OCI-LY7 (cell line): Measurements from ENCODE around the gene S1PR4. TPM values are rescaled to one million over a fixed set of nuclear protein-coding genes. Genes with fewer than 3 reads are reported as not detected.
A peak's percentile ranks its signal among the peaks of the same experiment; 100 is the strongest.

Experiments
- BruUV-seq: library from RNA; stranded (reverse); fragments of 400-500 nt; replicated peaks from 2 replicates; lab custom pipeline; 2021; lab: Mats Ljungman, UMichigan
- CTCF ChIA-PET: fragments of 300-600 bp; sonication (Branson Sonifier 250); formaldehyde crosslinking; loops from one replicate; lab custom pipeline; 2022; ENCODE audit warnings: antibody characterized with exemption; ENCODE audit not compliant: unreplicated experiment; lab: Charles Lee
- POLR2A ChIA-PET: fragments of 300-600 bp; sonication (Branson Sonifier 250); formaldehyde crosslinking; loops from one replicate; lab custom pipeline; 2022; ENCODE audit warnings: antibody characterized with exemption; lab: Charles Lee
- DNase-seq: peaks from one replicate; pipeline ENCODE4 v3.0.0-alpha.2; 2015; ENCODE audit warnings: low spot score
- H2AFZ ChIP-seq: fragments of 200-600 bp; sonication (generic), shearing (Covaris generic); 2 replicates; pipeline ENCODE4 v1.6.1; 2014; ENCODE audit warnings: mild to moderate bottlenecking, antibody characterized with exemption, low read length, moderate library complexity
- H3K27ac ChIP-seq: fragments of 200-600 bp; sonication (generic); 2 replicates; pipeline ENCODE4 v1.5.1; 2014; ENCODE audit warnings: mixed run types, low read depth, mild to moderate bottlenecking, moderate library complexity, low read length, inconsistent platforms; ENCODE audit not compliant: poor library complexity, severe bottlenecking
- H3K36me3 ChIP-seq: fragments of 200-600 bp; sonication (generic); 2 replicates; pipeline ENCODE4 v1.6.1; 2014; ENCODE audit warnings: mild to moderate bottlenecking, antibody characterized with exemption, low read length, moderate library complexity, mixed read lengths; ENCODE audit not compliant: insufficient read depth
- H3K4me1 ChIP-seq: fragments of 200-600 bp; sonication (generic); 2 replicates; pipeline ENCODE4 v1.5.1; 2014; ENCODE audit warnings: mild to moderate bottlenecking, low read length; ENCODE audit not compliant: insufficient read depth, poor library complexity, severe bottlenecking
- H3K4me2 ChIP-seq: fragments of 200-600 bp; sonication (generic); 2 replicates; pipeline ENCODE4 v1.6.1; 2014; ENCODE audit warnings: mild to moderate bottlenecking, low read length
- H3K4me3 ChIP-seq: fragments of 200-600 bp; sonication (generic); 2 replicates; pipeline ENCODE4 v1.5.1; 2014; ENCODE audit warnings: mild to moderate bottlenecking, low read depth, low read length; ENCODE audit not compliant: poor library complexity, severe bottlenecking
- H3K79me2 ChIP-seq: fragments of 200-600 bp; sonication (generic); 2 replicates; pipeline ENCODE4 v1.6.1; 2016; ENCODE audit warnings: low read depth, mild to moderate bottlenecking, low read length, moderate library complexity, mixed read lengths; ENCODE audit not compliant: insufficient read depth
- H3K9me2 ChIP-seq: fragments of 200-600 bp; sonication (generic); 2 replicates; pipeline ENCODE4 v1.6.1; 2016; ENCODE audit warnings: mild to moderate bottlenecking, low read length, mixed read lengths; ENCODE audit not compliant: insufficient read depth
- H3K9me3 ChIP-seq: fragments of 200-600 bp; sonication (generic); 2 replicates; pipeline ENCODE4 v1.6.1; 2014; ENCODE audit warnings: mild to moderate bottlenecking, mixed run types, low read length, mixed read lengths
- H4K20me1 ChIP-seq: fragments of 200-600 bp; sonication (generic); 2 replicates; pipeline ENCODE4 v1.6.1; 2014; ENCODE audit warnings: mild to moderate bottlenecking, antibody characterized with exemption, low read length, moderate library complexity, mixed read lengths; ENCODE audit not compliant: insufficient read depth
- CTCF ChIP-seq: fragments of 200-600 bp; sonication (generic); conservative IDR thresholded peaks from 2 replicates; pipeline ENCODE4 v1.5.1; 2014; ENCODE audit warnings: mild to moderate bottlenecking, antibody characterized with exemption, low read length, moderate library complexity, mixed read lengths
- EZH2phosphoT487 ChIP-seq: fragments of 200-600 bp; sonication (generic); IDR thresholded peaks from 2 replicates; pipeline ENCODE4 v1.6.1; 2018; ENCODE audit warnings: low read depth, borderline replicate concordance, mild to moderate bottlenecking, mixed run types, antibody characterized with exemption, low read length, moderate library complexity, mixed read lengths
- intact Hi-C: fragments of 100-400 bp; cut with micrococcal nuclease; formaldehyde crosslinking; loops from one replicate; pipeline ENCODE4 v1.10.0; 2022; ENCODE audit not compliant: unreplicated experiment
- total RNA-seq, 2 experiments: library from RNA; depleted of rRNA in 1 of 2; stranded (reverse); fragments of >200 nt in 1 of 2; shearing (Covaris generic) in 1 of 2; gene quantifications; 2 replicates each; pipeline ENCODE4 v1.2.3, GENCODE V29; 2014 to 2022

S1PR4 gene
- total RNA-seq, 2 experiments from 2014 or later: 25.8 to 34.1 TPM

- H2AFZ ChIP-seq: peak overlapping the region; percentile 11; the same call in 1 of the 2 replicates
- intact Hi-C loops: no loop called here
These were observed 36.3 kb upstream of the S1PR4 start for GRCh38 chr19:3142292-3142670.

DNA sequence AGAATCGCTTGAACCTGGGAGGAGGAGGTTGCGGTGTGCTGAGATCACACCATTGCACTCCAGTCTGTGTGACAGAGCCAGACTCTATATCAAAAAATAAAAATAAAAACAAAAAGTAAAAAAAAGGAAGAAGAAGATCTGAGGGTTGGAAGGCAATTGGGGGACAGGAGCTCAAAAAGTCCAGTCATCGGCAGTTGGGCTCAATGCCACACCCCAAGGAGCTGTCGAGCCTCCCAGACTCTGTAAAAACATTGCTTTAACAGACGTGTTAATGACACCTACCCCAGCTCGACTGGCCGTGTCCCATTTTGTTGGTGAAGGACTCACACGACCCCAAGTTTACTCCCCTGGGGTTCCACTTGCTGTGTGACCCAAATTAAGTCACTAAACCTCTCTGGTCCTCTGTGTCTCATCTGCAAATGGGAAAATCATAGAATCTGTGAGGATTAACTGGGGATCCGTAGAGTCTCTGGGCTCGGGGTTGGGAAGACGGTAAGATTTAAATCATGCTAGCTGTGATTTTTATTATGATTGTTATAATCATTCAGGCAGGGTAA lies 35.7 kb upstream of the S1PR4 start:
- TF ChIP-seq EZH2phosphoT487 (no peak), CTCF (no peak)
- Histone ChIP-seq H2AFZ (no peak overlapping the region), H3K4me3 (no peak overlapping the region), H3K9me2 (no peaks in the 10 kb centered on the region), H3K36me3 (no peaks in the 10 kb centered on the region), H4K20me1 (no peaks in the 10 kb centered on the region), H3K4me2 (no peak overlapping the region), H3K27ac (no peak overlapping the region), H3K79me2 (no peaks in the 10 kb centered on the region), H3K4me1 (peaks cover 24% of the 10 kb centered on the region), H3K9me3 (no peaks in the 10 kb centered on the region)
- ChIA-PET CTCF (interaction anchor here (0.5 kb wide), 1 partner anchor 286 kb away, joined by 4 read pairs; no protein-coding TSS in a partner anchor), POLR2A (no interaction called here)
- DNase-seq: no peak
- BruUV-seq: no TSS peak
- intact Hi-C loops: no loop called here

More at GRCh38 chr19:3142292-3142670, 36.3 kb upstream of the S1PR4 start:
- peaks cover 24% of the 10 kb centered on the region for H3K4me1 ChIP-seq
- H3K9me2 ChIP-seq: no peaks in the 10 kb centered on the region
- CTCF ChIA-PET: interaction anchor here (0.6 kb wide), 1 partner anchor 64 kb away, joined by 3 read pairs; no protein-coding TSS in a partner anchor
- no peaks in the 10 kb centered on the region for H3K36me3 ChIP-seq
- H3K27ac ChIP-seq: no peak overlapping the region
- H4K20me1 ChIP-seq: no peaks in the 10 kb centered on the region
- no peak for DNase-seq
- H3K79me2 ChIP-seq: no peaks in the 10 kb centered on the region
- BruUV-seq: no TSS peak
- POLR2A ChIA-PET: interaction anchor here (1.1 kb wide), 1 partner anchor 10 kb away, joined by 6 read pairs; no protein-coding TSS in a partner anchor
- no peak overlapping the region for H3K4me3 ChIP-seq
- no peaks in the 10 kb centered on the region for H3K9me3 ChIP-seq
- 0 out of 2 replicates have a peak overlapping the region, but pooled peaks have one; percentile 1 for H3K4me2 ChIP-seq
- TF ChIP-seq CTCF (no peak), EZH2phosphoT487 (no peak)

DNA sequence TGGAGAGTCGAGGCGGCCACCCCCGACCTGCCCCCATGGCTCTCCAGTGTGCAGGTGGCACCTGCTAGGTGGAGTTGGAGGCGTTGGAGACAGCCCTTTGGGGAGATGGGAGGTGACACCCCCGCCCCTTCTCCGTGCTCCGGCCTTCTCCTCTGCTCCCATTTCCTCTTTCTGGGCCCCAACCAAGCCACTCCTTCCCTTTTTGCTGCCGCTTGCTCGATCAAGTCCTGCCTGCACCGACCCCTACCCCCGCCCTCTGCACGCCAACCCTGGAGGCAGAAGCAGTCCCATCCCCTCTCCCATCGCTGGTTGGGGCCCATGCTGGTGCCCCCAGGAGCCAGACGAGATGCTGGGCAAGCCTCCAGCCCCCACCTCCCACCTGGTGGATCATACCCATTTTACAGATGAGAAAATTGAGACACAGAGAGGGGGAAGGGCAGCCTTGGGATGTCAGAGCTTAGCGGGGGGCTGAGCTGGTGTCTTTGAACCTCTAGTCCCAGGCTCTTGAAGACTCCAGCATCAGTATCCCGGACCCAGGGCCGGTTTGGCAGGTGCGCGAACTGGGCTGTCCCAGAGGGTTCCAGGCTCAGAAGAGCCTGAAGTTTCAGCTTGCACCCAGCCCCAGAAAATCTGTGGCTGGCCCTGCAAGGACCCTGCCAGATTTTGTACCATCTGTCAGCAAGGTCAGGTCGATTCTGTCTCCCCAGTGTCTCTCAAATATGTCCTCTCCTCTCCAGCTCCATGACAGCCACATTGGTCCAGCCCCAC lies 32.5 kb upstream of the S1PR4 start:
- no peaks in the 10 kb centered on the region for H3K9me2 ChIP-seq
- POLR2A ChIA-PET: no interaction called here
- intact Hi-C loops: loop anchor here (1.0 kb wide), 1 partner anchor 17 kb away; no protein-coding TSS in a partner anchor

More for the DNA sequence above, 32.5 kb upstream of the S1PR4 start:
- no peak overlapping the region for H2AFZ ChIP-seq
- H3K36me3 ChIP-seq: no peaks in the 10 kb centered on the region
- H3K9me3 ChIP-seq: no peaks in the 10 kb centered on the region
- CTCF ChIA-PET: no interaction called here
- no peak overlapping the region for H3K27ac ChIP-seq
- peaks cover 20% of the 10 kb centered on the region for H3K4me1 ChIP-seq
- no peak overlapping the region for H3K4me3 ChIP-seq
- BruUV-seq: no TSS peak
- peak overlapping the region; percentile 28 for H3K4me2 ChIP-seq
- no peaks in the 10 kb centered on the region for H3K79me2 ChIP-seq
- no peaks in the 10 kb centered on the region for H4K20me1 ChIP-seq
- DNase-seq: no peak
- TF ChIP-seq CTCF: no peak
- no peak for TF ChIP-seq EZH2phosphoT487
